HG03439 (cell line): ENCODE measurements around the gene LRRC47.
"Not testable (repeated sequence)": the region's sequence is repeated elsewhere in the genome, so short reads cannot be mapped to it uniquely, and the experiment has no call there.

Experiments
- ATAC-seq: cut with Tn5 transposase; IDR thresholded peaks from one replicate; pipeline ENCODE4 v1.9.1; 2021; ENCODE audit warnings: mild to moderate bottlenecking, moderate library complexity; ENCODE audit not compliant: unreplicated experiment

Gene LRRC47

GRCh38 chr1:3816331-3817137, 20.2 kb upstream of the LRRC47 start:
- ATAC-seq: no peak

- no peak for ATAC-seq
Measured at GRCh38 chr1:3814771-3815561, 18.7 kb upstream of the LRRC47 start.

- no peak for ATAC-seq
Measured at GRCh38 chr1:3814065-3814464, 17.8 kb upstream of the LRRC47 start.

- ATAC-seq: no peak
Measured at GRCh38 chr1:3811595-3811911, 15.3 kb upstream of the LRRC47 start.

- not testable (repeated sequence) for ATAC-seq
Measured at GRCh38 chr1:3810149-3810761, 14.0 kb upstream of the LRRC47 start.

GRCh38 chr1:3809680-3810079, 13.4 kb upstream of the LRRC47 start:
- ATAC-seq: no peak

GRCh38 chr1:3807769-3808168, 11.5 kb upstream of the LRRC47 start:
- no peak for ATAC-seq

- no peak for ATAC-seq
Measured at GRCh38 chr1:3805038-3805437, 8.7 kb upstream of the LRRC47 start.

GRCh38 chr1:3804627-3804944, 8.3 kb upstream of the LRRC47 start:
- ATAC-seq: not testable (repeated sequence)

- no peak for ATAC-seq
Measured at GRCh38 chr1:3803905-3804626, 7.8 kb upstream of the LRRC47 start.

GRCh38 chr1:3800795-3801194, 4.5 kb upstream of the LRRC47 start:
- ATAC-seq: not testable (repeated sequence)

GRCh38 chr1:3799976-3800685, 3.8 kb upstream of the LRRC47 start:
- ATAC-seq: no peak

- peak; percentile 23 for ATAC-seq
Measured at GRCh38 chr1:3795453-3796214, 664 bp downstream of the LRRC47 start.

GRCh38 chr1:3790952-3791351, 5.3 kb downstream of the LRRC47 start:
- ATAC-seq: no peak

- ATAC-seq: no peak
Measured at GRCh38 chr1:3790500-3790923, 5.8 kb downstream of the LRRC47 start.

GRCh38 chr1:3789421-3790300, 6.6 kb downstream of the LRRC47 start:
- no peak for ATAC-seq

GRCh38 chr1:3788756-3789420, 7.4 kb downstream of the LRRC47 start:
- no peak for ATAC-seq
